Ecto neural progenitor cell (in vitro differentiated cells): ENCODE results near the gene RFX5.
"Not testable (repeated sequence)": the region's sequence is repeated elsewhere in the genome, so short reads cannot be mapped to it uniquely, and the experiment has no call there.

Experiments used
- DNase-seq: peaks from one replicate; pipeline ENCODE4 v3.0.0-alpha.2; 2018; ENCODE audit warnings: low spot score

The RFX5 gene

GRCh38 chr1:151346769-151347522 lies at the start of gene RFX5:
Gene RFX5, minus strand, starts transcription at chr1:151347252. Its CDS starts 932 bp downstream, at chr1:151346320.
- DNase-seq: peak; percentile 97

- DNase-seq: not testable (repeated sequence)
Measured at GRCh38 chr1:151396265-151396664, 49.2 kb upstream of the RFX5 start.

GRCh38 chr1:151393583-151393982 lies 46.5 kb upstream of the RFX5 start:
- no peak for DNase-seq

- no peak for DNase-seq
Measured at GRCh38 chr1:151391079-151391563, 44.1 kb upstream of the RFX5 start.

GRCh38 chr1:151390221-151391078 lies 43.4 kb upstream of the RFX5 start:
- DNase-seq: not testable (repeated sequence)

- DNase-seq: no peak
Measured at GRCh38 chr1:151386002-151386401, 39.0 kb upstream of the RFX5 start.

GRCh38 chr1:151384584-151384983 lies 37.5 kb upstream of the RFX5 start:
- DNase-seq: no peak

- DNase-seq: no peak
Measured at GRCh38 chr1:151377150-151377884, 30.3 kb upstream of the RFX5 start.

- no peak for DNase-seq
Measured at GRCh38 chr1:151373196-151373595, 26.1 kb upstream of the RFX5 start.

- DNase-seq: peak; percentile 79
Measured at GRCh38 chr1:151372058-151372934, 25.2 kb upstream of the RFX5 start, which contains the start of gene SELENBP1. Gene SELENBP1, minus strand, starts transcription at chr1:151372705. Its CDS starts 64 bp downstream, at chr1:151372641.

GRCh38 chr1:151371370-151372057 lies 24.5 kb upstream of the RFX5 start:
- DNase-seq: no peak

- DNase-seq: no peak
Measured at GRCh38 chr1:151370211-151370911, 23.3 kb upstream of the RFX5 start.

GRCh38 chr1:151369621-151370048 lies 22.6 kb upstream of the RFX5 start:
- DNase-seq: no peak

GRCh38 chr1:151369302-151369610 lies 22.2 kb upstream of the RFX5 start:
- no peak for DNase-seq

- no peak for DNase-seq
Measured at GRCh38 chr1:151368393-151369301, 21.6 kb upstream of the RFX5 start.

GRCh38 chr1:151367658-151368392 lies 20.8 kb upstream of the RFX5 start:
- DNase-seq: no peak

GRCh38 chr1:151364996-151365395 lies 17.9 kb upstream of the RFX5 start:
- no peak for DNase-seq
